ENCODE results near the gene LTBP3.

- TF ChIP-seq, protein P1, sequence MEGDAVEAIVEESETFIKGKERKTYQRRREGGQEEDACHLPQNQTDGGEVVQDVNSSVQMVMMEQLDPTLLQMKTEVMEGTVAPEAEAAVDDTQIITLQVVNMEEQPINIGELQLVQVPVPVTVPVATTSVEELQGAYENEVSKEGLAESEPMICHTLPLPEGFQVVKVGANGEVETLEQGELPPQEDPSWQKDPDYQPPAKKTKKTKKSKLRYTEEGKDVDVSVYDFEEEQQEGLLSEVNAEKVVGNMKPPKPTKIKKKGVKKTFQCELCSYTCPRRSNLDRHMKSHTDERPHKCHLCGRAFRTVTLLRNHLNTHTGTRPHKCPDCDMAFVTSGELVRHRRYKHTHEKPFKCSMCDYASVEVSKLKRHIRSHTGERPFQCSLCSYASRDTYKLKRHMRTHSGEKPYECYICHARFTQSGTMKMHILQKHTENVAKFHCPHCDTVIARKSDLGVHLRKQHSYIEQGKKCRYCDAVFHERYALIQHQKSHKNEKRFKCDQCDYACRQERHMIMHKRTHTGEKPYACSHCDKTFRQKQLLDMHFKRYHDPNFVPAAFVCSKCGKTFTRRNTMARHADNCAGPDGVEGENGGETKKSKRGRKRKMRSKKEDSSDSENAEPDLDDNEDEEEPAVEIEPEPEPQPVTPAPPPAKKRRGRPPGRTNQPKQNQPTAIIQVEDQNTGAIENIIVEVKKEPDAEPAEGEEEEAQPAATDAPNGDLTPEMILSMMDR (IDR thresholded peaks at IDR 0.05), result no peak
- peak in 1 of 2 donors; percentile 90 for TF ChIP-seq POLR2A (IDR thresholded peaks at IDR 0.05)
These were observed 54.7 kb downstream of the LTBP3 start for GRCh38 chr11:65503368-65503948.

All from adrenal gland (tissue), 5 donors.